Keratinocyte (primary cell): Measurements from ENCODE around the gene BAIAP2L2.

ENCODE experiments used
- CTCF ChIP-seq, 3 experiments: IDR thresholded peaks in 1 of 3; conservative IDR thresholded peaks in 1 of 3; optimal IDR thresholded peaks in 1 of 3; 2 replicates in 2 of 3; 3 replicates in 1 of 3; pipeline versions ENCODE3 to v1.5.1; 2011; ENCODE audit warnings: low read length in 3 of 3, mild to moderate bottlenecking in 3 of 3, moderate library complexity in 2 of 3, control low read depth in 1 of 3, inconsistent platforms in 1 of 3; ENCODE audit not compliant: insufficient read depth in 2 of 3; ENCODE audit errors: extremely low read depth in 1 of 3
- EZH2 ChIP-seq: IDR thresholded peaks from one replicate; pipeline ENCODE4 v1.6.1; 2012; ENCODE audit warnings: inconsistent platforms, mild to moderate bottlenecking, low read length, moderate library complexity

- TF ChIP-seq CTCF (optimal IDR thresholded peaks at IDR 0.05 in 1 of 3, IDR thresholded peaks at IDR 0.05 in 1 of 3, conservative IDR thresholded peaks at IDR 0.05 in 1 of 3; ENCODE audit: extremely low read depth in 1 of 3, insufficient read depth in 2 of 3, low read length in 3 of 3) (no peak), EZH2 (no peak)
Observed at GRCh38 chr22:38124236-38124974, 13.9 kb upstream of the BAIAP2L2 start.
